H1 (cell line): ENCODE data around the gene DIP2B. TPM values are rescaled to one million over a fixed set of nuclear protein-coding genes. Genes with fewer than 3 reads are reported as not detected.

Experiments
- CTCF ChIA-PET: fragments of 300-600 bp; sonication (Branson Sonifier 250); formaldehyde crosslinking; loops from one replicate; lab custom pipeline; 2021; ENCODE audit not compliant: partially characterized antibody; lab: Charles Lee
- POLR2A ChIA-PET: fragments of 300-600 bp; sonication (Branson Sonifier 250); formaldehyde crosslinking; loops from one replicate; lab custom pipeline; 2021; ENCODE audit warnings: inconsistent platforms; ENCODE audit not compliant: partially characterized antibody; lab: Charles Lee
- DNase-seq, 2 experiments: peaks; one replicate each; pipeline versions ENCODE4 v3.0.0 to v3.0.0-alpha.2; 2010 to 2022; ENCODE audit warnings: low spot score in 2 of 2, low read depth in 1 of 2, mixed read lengths in 1 of 2
- FAIRE-seq: peaks from 2 replicates; lab custom pipeline; 2011; peaks lifted over from hg19 to GRCh38; lab: Jason Lieb, UNC
- H2AFZ ChIP-seq: 2 replicates; pipeline ENCODE4 v1.8.1; 2012; ENCODE audit warnings: low read length, inconsistent platforms
- H2AK5ac ChIP-seq: 2 replicates; pipeline ENCODE4 v1.6.1; 2013; ENCODE audit warnings: low read depth, low read length
- H2BK120ac ChIP-seq: replicated peaks from 2 replicates; pipeline ENCODE3; 2013; ENCODE audit warnings: low read depth, low read length, inconsistent platforms
- H2BK12ac ChIP-seq: 2 replicates; pipeline ENCODE4 v1.6.1; 2013; ENCODE audit warnings: low read depth, low read length
- H2BK15ac ChIP-seq: 2 replicates; pipeline ENCODE4 v1.6.1; 2013; ENCODE audit warnings: low read length
- H2BK20ac ChIP-seq: 2 replicates; pipeline ENCODE4 v1.6.1; 2013; ENCODE audit warnings: low read length
- H2BK5ac ChIP-seq: 2 replicates; pipeline ENCODE4 v1.6.1; 2013; ENCODE audit warnings: low read depth, low read length
- H3K14ac ChIP-seq: 2 replicates; pipeline ENCODE4 v1.6.1; 2013; ENCODE audit warnings: inconsistent platforms; ENCODE audit not compliant: insufficient read length
- H3K18ac ChIP-seq: 2 replicates; pipeline ENCODE4 v1.6.1; 2013; ENCODE audit warnings: low read length; ENCODE audit errors: extremely low read depth
- H3K23ac ChIP-seq: 2 replicates; pipeline ENCODE4 v1.6.1; 2013; ENCODE audit warnings: inconsistent platforms; ENCODE audit not compliant: insufficient read length
- H3K23me2 ChIP-seq: 2 replicates; pipeline ENCODE4 v1.6.1; 2013; ENCODE audit warnings: low read depth, low read length
- H3K27ac ChIP-seq: 2 replicates; pipeline ENCODE4 v1.6.1; 2011; ENCODE audit warnings: low read depth, low read length, inconsistent platforms
- H3K27me3 ChIP-seq, 4 experiments: replicated peaks in 1 of 4; 1 replicate in 1 of 4; 2 replicates in 3 of 4; pipeline versions ENCODE4 v1.6.1 to v1.8.1; 2011 to 2013; ENCODE audit warnings: low read length in 3 of 4, mild to moderate bottlenecking in 3 of 4, inconsistent platforms in 2 of 4, mixed read lengths in 2 of 4, moderate library complexity in 1 of 4; ENCODE audit not compliant: control insufficient read depth in 3 of 4, insufficient read depth in 3 of 4; ENCODE audit errors: extremely low read depth in 1 of 4
- H3K36me3 ChIP-seq, 4 experiments: 2 replicates each; pipeline versions ENCODE4 v1.6.1 to v1.8.1; 2011 to 2013; ENCODE audit warnings: mild to moderate bottlenecking in 4 of 4, low read length in 3 of 4, moderate library complexity in 2 of 4, control low read depth in 1 of 4, inconsistent platforms in 1 of 4; ENCODE audit not compliant: insufficient read depth in 4 of 4, control insufficient read depth in 2 of 4
- H3K4ac ChIP-seq: replicated peaks from 2 replicates; pipeline ENCODE3; 2013; ENCODE audit warnings: low read length, low read depth, mixed read lengths, inconsistent platforms; ENCODE audit not compliant: insufficient read length
- H3K4me1 ChIP-seq, 4 experiments: replicated peaks in 1 of 4; 1 replicate in 1 of 4; 2 replicates in 3 of 4; pipeline versions ENCODE4 v1.6.1 to v1.8.1; 2011 to 2013; ENCODE audit warnings: low read length in 3 of 4, inconsistent platforms in 2 of 4, mixed read lengths in 1 of 4; ENCODE audit not compliant: insufficient read depth in 4 of 4, control insufficient read depth in 3 of 4
- H3K4me2 ChIP-seq, 2 experiments: 2 replicates each; pipeline versions ENCODE4 v1.6.1 to v1.8.1; 2011 to 2013; ENCODE audit warnings: low read depth in 2 of 2, low read length in 2 of 2, control low read depth in 1 of 2, inconsistent platforms in 1 of 2, mild to moderate bottlenecking in 1 of 2; ENCODE audit not compliant: insufficient read depth in 1 of 2
- H3K4me3 ChIP-seq, 4 experiments: fragments of 200-600, 300-600 bp in 1 of 4; sonication (generic), shearing (Covaris generic), sonication (Bioruptor Twin) in 1 of 4; 2 replicates each; pipeline versions ENCODE4 v1.5.1 to v1.8.1; 2011 to 2016; ENCODE audit warnings: low read length in 4 of 4, low read depth in 3 of 4, control low read depth in 2 of 4, inconsistent platforms in 2 of 4, mild to moderate bottlenecking in 2 of 4, mixed read lengths in 1 of 4, moderate library complexity in 1 of 4; ENCODE audit not compliant: insufficient read depth in 2 of 4; ENCODE audit errors: extremely low read depth in 1 of 4
- H3K56ac ChIP-seq: replicated peaks from 2 replicates; pipeline ENCODE3; 2013; ENCODE audit warnings: low read depth, mild to moderate bottlenecking, mixed read lengths, low read length, inconsistent platforms; ENCODE audit not compliant: insufficient read length
- H3K79me1 ChIP-seq: 2 replicates; pipeline ENCODE4 v1.6.1; 2013; ENCODE audit warnings: low read depth, low read length, control low read depth
- H3K79me2 ChIP-seq, 2 experiments: 2 replicates each; pipeline versions ENCODE4 v1.6.1 to v1.8.1; 2012 to 2013; ENCODE audit warnings: low read length in 2 of 2, mild to moderate bottlenecking in 2 of 2, inconsistent platforms in 1 of 2; ENCODE audit not compliant: insufficient read depth in 2 of 2, control insufficient read depth in 1 of 2
- H3K9ac ChIP-seq, 4 experiments: replicated peaks in 1 of 4; 1 replicate in 1 of 4; 2 replicates in 3 of 4; pipeline versions ENCODE4 v1.6.1 to v1.8.1; 2011 to 2013; ENCODE audit warnings: low read depth in 3 of 4, low read length in 3 of 4, control low read depth in 2 of 4, mild to moderate bottlenecking in 2 of 4, moderate library complexity in 2 of 4, inconsistent platforms in 1 of 4; ENCODE audit errors: extremely low read depth in 1 of 4
- H3K9me3 ChIP-seq, 2 experiments: 2 replicates each; pipeline versions ENCODE4 v1.6.1 to v1.8.1; 2012 to 2013; ENCODE audit warnings: mild to moderate bottlenecking in 2 of 2, moderate library complexity in 2 of 2, control low read depth in 1 of 2, inconsistent platforms in 1 of 2, low read depth in 1 of 2, low read length in 1 of 2, mixed read lengths in 1 of 2; ENCODE audit not compliant: insufficient read depth in 2 of 2
- H4K20me1 ChIP-seq, 2 experiments: replicated peaks in 1 of 2; 2 replicates each; pipeline versions ENCODE3 to v1.8.1; 2011 to 2013; ENCODE audit warnings: inconsistent platforms in 2 of 2, low read length in 2 of 2, mild to moderate bottlenecking in 1 of 2; ENCODE audit not compliant: insufficient read depth in 2 of 2, control insufficient read depth in 1 of 2
- H4K5ac ChIP-seq: 2 replicates; pipeline ENCODE4 v1.6.1; 2013; ENCODE audit warnings: low read length, low read depth, mixed read lengths, inconsistent platforms; ENCODE audit not compliant: insufficient read length
- H4K8ac ChIP-seq: 2 replicates; pipeline ENCODE4 v1.8.0; 2013; ENCODE audit warnings: mild to moderate bottlenecking, moderate library complexity, low read length, inconsistent platforms; ENCODE audit not compliant: insufficient read depth; ENCODE audit errors: extremely low read depth
- H4K91ac ChIP-seq: replicated peaks from 2 replicates; pipeline ENCODE3; 2013; ENCODE audit warnings: low read length, mixed read lengths, inconsistent platforms; ENCODE audit not compliant: insufficient read length
- BCL11A ChIP-seq, 2 experiments: IDR thresholded peaks; one replicate each; pipeline ENCODE4 v1.6.1; 2011; ENCODE audit warnings: low read depth in 2 of 2, low read length in 2 of 2, mild to moderate bottlenecking in 2 of 2
- CHD1 ChIP-seq: IDR thresholded peaks from 2 replicates; pipeline ENCODE4 v1.6.1; 2012; ENCODE audit warnings: low read depth, low read length, improper control_type of control experiment
- HDAC2 ChIP-seq, 2 experiments: fragments of 300-600 bp in 1 of 2; sonication (generic) in 1 of 2; IDR thresholded peaks; 2 replicates each; pipeline ENCODE4 v1.6.1; 2011 to 2012; ENCODE audit warnings: low read depth in 2 of 2, low read length in 2 of 2, mild to moderate bottlenecking in 2 of 2, moderate library complexity in 2 of 2, borderline replicate concordance in 1 of 2, inconsistent platforms in 1 of 2
- KDM1A ChIP-seq: fragments of 200-600, 300-600 bp; sonication (generic); IDR thresholded peaks from 2 replicates; pipeline ENCODE4 v1.7.1; 2016; ENCODE audit warnings: mild to moderate bottlenecking, low read length, borderline replicate concordance
- KDM4A ChIP-seq: IDR thresholded peaks from one replicate; pipeline ENCODE4 v1.7.1; 2012; ENCODE audit warnings: low read depth, mild to moderate bottlenecking, moderate library complexity, low read length, inconsistent platforms; ENCODE audit not compliant: severe bottlenecking
- RBBP5 ChIP-seq: IDR thresholded peaks from 2 replicates; pipeline ENCODE4 v1.7.1; 2012; ENCODE audit warnings: low read depth, mild to moderate bottlenecking, inconsistent platforms, low read length, moderate library complexity, borderline replicate concordance
- RNF2 ChIP-seq: fragments of 200-900, 300-1000 bp; sonication (generic); IDR thresholded peaks from 2 replicates; pipeline ENCODE4 v1.7.1; 2016; ENCODE audit warnings: borderline replicate concordance, low read depth, mild to moderate bottlenecking, antibody characterized with exemption, low read length; ENCODE audit not compliant: poor library complexity, severe bottlenecking; ENCODE audit errors: missing control alignments
- SIN3A ChIP-seq, 2 experiments: IDR thresholded peaks in 1 of 2; conservative IDR thresholded peaks in 1 of 2; 2 replicates each; pipeline ENCODE4 v1.6.1; 2011 to 2012; ENCODE audit warnings: low read length in 2 of 2, improper control_type of control experiment in 1 of 2, low read depth in 1 of 2, mild to moderate bottlenecking in 1 of 2
- SP2 ChIP-seq: IDR thresholded peaks from 2 replicates; pipeline ENCODE4 v1.6.1; 2012; ENCODE audit warnings: mild to moderate bottlenecking, low read length, inconsistent platforms
- SRF ChIP-seq: IDR thresholded peaks from 2 replicates; pipeline ENCODE4 v1.6.1; 2011; ENCODE audit warnings: mild to moderate bottlenecking, low read depth, low read length, moderate library complexity
- WGBS, 2 experiments: shearing (Covaris generic) in 1 of 2; methylation state at CpG; one replicate each; pipeline versions ENCODE4 v1.1.6 to v1.1.7; 2013 to 2015; ENCODE audit warnings: low lambda C conversion rate in 2 of 2, mixed read lengths in 2 of 2, inconsistent platforms in 1 of 2, low coverage in 1 of 2, missing lambda C conversion rate in 1 of 2; ENCODE audit not compliant: insufficient replicate concordance in 2 of 2, insufficient coverage in 1 of 2, insufficient read length in 1 of 2; ENCODE audit errors: extremely low coverage in 1 of 2, missing lambda C conversion rate in 1 of 2; 5-methylcytosine and 5-hydroxymethylcytosine counted together
- polyA plus RNA-seq, 7 experiments: library from polyadenylated mRNA; depleted of rRNA in 3 of 7; stranded (reverse) in 5 of 7; unstranded in 2 of 7; fragments of >200 nt in 5 of 7; fragments of 200-250 nt in 2 of 7; gene quantifications; 1 replicate in 5 of 7; 2 replicates in 1 of 7; 4 replicates in 1 of 7; pipeline versions ENCODE4 v1.2.1 to v1.2.3, GENCODE V29; 2011 to 2013; ENCODE audit warnings: missing spikeins in 2 of 7, mixed read lengths in 2 of 7
- total RNA-seq: library from RNA; stranded (reverse); fragmentation: NEBNext Ultra II Directional; extraction: Animal tissue kit (Norgen Biotek cat#: 25700); gene quantifications from 2 replicates; pipeline ENCODE4 v1.2.1, GENCODE V29; 2021
- TF ChIP-seq, protein P1 (sequence below): IDR thresholded peaks from 2 replicates; pipeline ENCODE4 v1.6.1; 2011; ENCODE audit warnings: low read depth, mild to moderate bottlenecking, low read length; ENCODE audit not compliant: insufficient read depth

The DIP2B gene
- total and polyA plus RNA-seq, 2 of the 8 experiments (the other 6 are each of a cell fraction or from before 2014, with no cell fraction given), result 11.1 to 29.6 TPM

DNA sequence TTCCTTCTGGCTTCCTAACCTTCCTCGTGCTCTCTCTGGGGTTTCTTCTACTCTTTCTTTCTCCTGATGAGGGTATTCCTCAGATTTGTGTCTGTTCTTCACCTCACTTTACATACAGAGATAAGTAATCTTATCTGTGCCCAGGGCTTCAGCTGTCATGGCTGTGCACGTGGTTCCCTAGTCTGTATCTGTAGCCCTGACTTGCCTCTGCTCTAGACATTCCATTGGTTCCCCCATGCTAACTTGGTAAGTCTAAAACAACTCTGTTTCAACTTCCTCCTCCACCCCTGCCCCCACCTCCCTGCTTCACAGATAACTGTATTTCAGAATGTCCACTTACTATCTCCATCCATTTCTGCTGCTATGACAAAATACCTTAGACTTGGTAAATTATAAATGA lies 10.8 kb downstream of the DIP2B start:
- Histone ChIP-seq H3K4ac (no peak overlapping the region), H3K4me1 (no peaks in the 10 kb centered on the region), H3K23ac (no peak overlapping the region), H3K18ac (no peak overlapping the region), H3K9ac (no peak overlapping the region), H4K8ac (no peak overlapping the region), H3K9me3 (no peaks in the 10 kb centered on the region), H2BK20ac (no peak overlapping the region), H2AFZ (no peak overlapping the region), H3K23me2 (no peaks in the 10 kb centered on the region), H3K4me2 (no peak overlapping the region), H4K5ac (no peak overlapping the region), H2BK15ac (no peak overlapping the region), H2AK5ac (no peak overlapping the region), H2BK120ac (no peak overlapping the region), H2BK5ac (no peak overlapping the region), H3K56ac (no peak overlapping the region), H3K36me3 (no peaks in the 10 kb centered on the region), H3K27me3 (no peaks in the 10 kb centered on the region), H4K91ac (no peak overlapping the region), H2BK12ac (no peak overlapping the region), H3K27ac (no peak overlapping the region), H3K79me1 (peaks cover 3% of the 10 kb centered on the region; the same call in 1 of the 2 replicates), H4K20me1 (peaks cover 0 to 2% of the 10 kb centered on the region in 2 experiments), H3K4me3 (no peak overlapping the region), H3K14ac (no peak overlapping the region), H3K79me2 (peaks cover 16 to 83% of the 10 kb centered on the region in 2 experiments)
- DNase-seq (no peak), FAIRE-seq (no peak)
- WGBS, 2 experiments, result 74% methylated on average over 2 of the region's 2 CpGs; no CpG with 5 or more reads in 1 of the 2 experiments
- ChIA-PET POLR2A (interaction anchor here (1.2 to 1.3 kb wide), 2 partner anchors 9 to 11 kb away, joined by 3 to 6 read pairs; partner anchors contain the start of gene DIP2B), CTCF (interaction anchor here (0.6 to 1.0 kb wide), 3 partner anchors 72 to 473 kb away, joined by 3 read pairs; no protein-coding TSS in a partner anchor)
- TF ChIP-seq BCL11A (IDR thresholded peaks at IDR 0.05; ENCODE audit: low read depth in 2 of 2, low read length in 2 of 2) (no peak), SRF (no peak), KDM1A (no peak), KDM4A (no peak), RNF2 (no peak), SP2 (no peak), RBBP5 (no peak), SIN3A (conservative IDR thresholded peaks at IDR 0.05 in 1 of 2, IDR thresholded peaks at IDR 0.05 in 1 of 2; ENCODE audit: low read depth in 1 of 2, low read length in 2 of 2) (no peak), HDAC2 (IDR thresholded peaks at IDR 0.05; ENCODE audit: borderline replicate concordance in 1 of 2, low read depth in 2 of 2, low read length in 2 of 2) (no peak), CHD1 (no peak)
- TF ChIP-seq, protein P1, sequence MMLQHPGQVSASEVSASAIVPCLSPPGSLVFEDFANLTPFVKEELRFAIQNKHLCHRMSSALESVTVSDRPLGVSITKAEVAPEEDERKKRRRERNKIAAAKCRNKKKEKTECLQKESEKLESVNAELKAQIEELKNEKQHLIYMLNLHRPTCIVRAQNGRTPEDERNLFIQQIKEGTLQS, result no peak
